DOHH2 (cell line): ENCODE results near the gene RESP18.

Source experiments
- CTCF ChIP-seq: fragments of 200-600 bp; sonication (generic); IDR thresholded peaks from one replicate; pipeline ENCODE4 v1.5.1; 2014; ENCODE audit warnings: antibody characterized with exemption, mild to moderate bottlenecking, low read depth, low read length; ENCODE audit not compliant: poor library complexity, severe bottlenecking
- EZH2phosphoT487 ChIP-seq: fragments of 200-600 bp; sonication (generic); IDR thresholded peaks from 2 replicates; pipeline ENCODE4 v1.6.1; 2017; ENCODE audit warnings: borderline replicate concordance, mild to moderate bottlenecking, antibody characterized with exemption, low read length, moderate library complexity, mixed read lengths

GRCh38 chr2:219353129-219353528 lies 20.6 kb upstream of the RESP18 start:
- TF ChIP-seq CTCF = no peak
- TF ChIP-seq EZH2phosphoT487 = no peak
